ENCODE measurements around the gene WDR76. TPM values are rescaled to one million over a fixed set of nuclear protein-coding genes. Genes with fewer than 3 reads are reported as not detected.

The WDR76 gene
- polyA plus RNA-seq, 12 donors = 5.8 to 21.5 (median 9.1) TPM; not detected in 1

GRCh38 chr15:43911235-43911781, 84.5 kb downstream of the WDR76 start:
- no peak for DNase-seq

- no peak for DNase-seq
Measured at GRCh38 chr15:43912208-43912607, 85.4 kb downstream of the WDR76 start.

GRCh38 chr15:43913026-43913780, 86.4 kb downstream of the WDR76 start:
- no peak for DNase-seq

- DNase-seq = no peak
Measured at GRCh38 chr15:43913941-43914340, 87.1 kb downstream of the WDR76 start.

GRCh38 chr15:43915631-43916325, 89.0 kb downstream of the WDR76 start:
- DNase-seq = no peak

- no peak for DNase-seq
Measured at GRCh38 chr15:43916326-43916660, 89.5 kb downstream of the WDR76 start.

Other genes starting within 250 kb of the WDR76 start
- 10 to 100 TPM in 3 of 12 donors, 1 to 10 TPM in 8, not detected in 1; 4.9 to 22.9 (median 6.5) TPM for gene PPIP5K1, start 236.8 kb upstream of the WDR76 start, polyA plus RNA-seq (ENCODE audit: insufficient read length in 12 of 12)
- 1 to 10 TPM in 1 of 12 donors, under 1 TPM in 6, not detected in 5; 0.11 to 5.5 (median 0.21) TPM for gene CKMT1B, start 233.0 kb upstream of the WDR76 start, polyA plus RNA-seq (ENCODE audit: insufficient read length in 12 of 12)
- gene STRC, start 208.2 kb upstream of the WDR76 start, polyA plus RNA-seq (ENCODE audit: insufficient read length in 12 of 12) = 1 to 10 TPM in 1 of 12 donors, under 1 TPM in 9, not detected in 2; 0.12 to 1.1 (median 0.48) TPM
- 1 to 10 TPM in 9 of 12 donors, under 1 TPM in 1, not detected in 2; 0.31 to 5.9 (median 1.3) TPM for gene CATSPER2, start 178.2 kb upstream of the WDR76 start, polyA plus RNA-seq (ENCODE audit: insufficient read length in 12 of 12)
- gene CKMT1A, start 133.1 kb upstream of the WDR76 start, polyA plus RNA-seq (ENCODE audit: insufficient read length in 12 of 12) = 1 to 10 TPM in 1 of 12 donors, under 1 TPM in 3, not detected in 8; 0.18 to 5.3 (median 0.66) TPM
- 100 to 1,000 TPM in 11 of 12 donors, not detected in 1; 176 to 379 (median 252) TPM for gene PDIA3, start 80.6 kb upstream of the WDR76 start, polyA plus RNA-seq (ENCODE audit: insufficient read length in 12 of 12)
- 1 to 10 TPM in 10 of 12 donors, not detected in 2; 1.7 to 6.3 (median 3.4) TPM for gene ELL3, start 50.0 kb upstream of the WDR76 start, polyA plus RNA-seq (ENCODE audit: insufficient read length in 12 of 12)
- gene SERF2, start 34.7 kb upstream of the WDR76 start, polyA plus RNA-seq (ENCODE audit: insufficient read length in 12 of 12) = 100 to 1,000 TPM in 11 of 12 donors, not detected in 1; 436 to 967 (median 514) TPM
- 1 to 10 TPM in 2 of 12 donors, under 1 TPM in 5, not detected in 5; 0.46 to 1.3 (median 0.89) TPM for gene SERINC4, start 26.8 kb upstream of the WDR76 start, polyA plus RNA-seq (ENCODE audit: insufficient read length in 12 of 12)
- 10 to 100 TPM in 4 of 12 donors, 1 to 10 TPM in 7, not detected in 1; 6.2 to 27.4 (median 8.1) TPM for gene HYPK, start 26.4 kb upstream of the WDR76 start, polyA plus RNA-seq (ENCODE audit: insufficient read length in 12 of 12)
- gene MFAP1, start 2.3 kb upstream of the WDR76 start, polyA plus RNA-seq (ENCODE audit: insufficient read length in 12 of 12) = 10 to 100 TPM in 11 of 12 donors, not detected in 1; 28.4 to 45.2 (median 34.9) TPM